NCI-H1092 (cell line): ENCODE data around the gene ST6GALNAC4.

Source experiments
- DNase-seq: peaks from one replicate; lab custom pipeline; 2025; lab: John Stamatoyannopoulos, UW

Gene ST6GALNAC4

DNA sequence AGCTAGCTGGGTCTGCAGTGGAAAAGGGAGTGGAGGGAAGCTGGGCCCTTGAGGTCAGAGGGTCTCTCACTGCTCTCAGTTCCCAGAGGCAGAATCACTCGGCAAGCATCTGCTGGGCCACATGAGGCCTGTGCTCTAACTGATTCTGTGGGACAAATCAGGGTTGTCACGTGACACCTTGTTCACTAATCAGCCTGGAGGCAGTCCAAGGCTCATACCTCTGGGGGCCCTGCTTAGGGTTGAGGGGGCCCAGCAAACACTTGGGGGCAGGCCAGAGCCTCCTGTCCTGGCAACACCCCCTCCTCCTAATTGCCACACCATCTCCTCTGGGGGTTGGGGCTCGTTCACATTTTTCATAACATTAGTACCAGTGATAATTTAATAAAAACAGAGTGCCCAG, 29.9 kb upstream of the ST6GALNAC4 start:
- DNase-seq, result no peak

DNA sequence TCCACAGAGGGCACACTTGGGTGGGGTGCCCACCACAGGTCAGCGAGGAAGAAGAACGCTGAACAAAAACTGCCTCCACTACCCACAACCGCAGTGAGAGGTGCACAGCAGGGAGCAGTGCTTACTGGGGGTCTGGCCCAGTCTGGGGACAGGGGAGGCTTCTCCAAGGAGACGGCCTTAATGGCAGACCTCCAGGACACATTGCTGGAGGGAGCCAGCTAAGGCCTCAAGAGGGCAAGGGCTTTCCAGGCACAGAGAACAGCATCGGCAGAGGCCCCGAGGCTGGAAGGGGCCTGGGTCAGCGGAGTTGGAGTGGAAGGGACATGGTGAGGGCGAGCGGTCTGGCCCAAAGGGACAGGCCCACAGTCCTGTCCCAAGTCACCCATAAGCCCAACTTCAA, 29.1 kb upstream of the ST6GALNAC4 start:
- DNase-seq, result no peak

DNA sequence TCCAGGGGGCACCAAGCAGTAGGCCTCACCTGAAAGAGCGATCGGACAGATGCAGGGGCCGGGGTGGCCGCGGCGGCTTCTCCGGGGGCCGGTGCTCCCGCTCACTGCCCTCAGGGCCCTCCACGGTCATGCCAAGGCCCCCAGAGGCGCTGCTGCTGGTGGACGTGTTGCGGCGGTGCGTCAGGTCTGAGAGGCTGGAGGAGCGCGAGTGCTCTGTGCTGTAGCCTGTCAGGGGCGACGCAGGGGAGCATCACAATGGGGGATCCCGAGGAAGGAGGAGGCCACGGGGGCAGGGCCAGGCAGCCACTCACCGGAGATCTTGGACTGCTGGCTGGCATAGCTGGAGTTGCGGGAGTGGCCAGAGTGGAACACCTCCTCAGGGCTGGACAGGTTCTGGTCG, 28.5 kb upstream of the ST6GALNAC4 start:
- DNase-seq, result no peak

DNA sequence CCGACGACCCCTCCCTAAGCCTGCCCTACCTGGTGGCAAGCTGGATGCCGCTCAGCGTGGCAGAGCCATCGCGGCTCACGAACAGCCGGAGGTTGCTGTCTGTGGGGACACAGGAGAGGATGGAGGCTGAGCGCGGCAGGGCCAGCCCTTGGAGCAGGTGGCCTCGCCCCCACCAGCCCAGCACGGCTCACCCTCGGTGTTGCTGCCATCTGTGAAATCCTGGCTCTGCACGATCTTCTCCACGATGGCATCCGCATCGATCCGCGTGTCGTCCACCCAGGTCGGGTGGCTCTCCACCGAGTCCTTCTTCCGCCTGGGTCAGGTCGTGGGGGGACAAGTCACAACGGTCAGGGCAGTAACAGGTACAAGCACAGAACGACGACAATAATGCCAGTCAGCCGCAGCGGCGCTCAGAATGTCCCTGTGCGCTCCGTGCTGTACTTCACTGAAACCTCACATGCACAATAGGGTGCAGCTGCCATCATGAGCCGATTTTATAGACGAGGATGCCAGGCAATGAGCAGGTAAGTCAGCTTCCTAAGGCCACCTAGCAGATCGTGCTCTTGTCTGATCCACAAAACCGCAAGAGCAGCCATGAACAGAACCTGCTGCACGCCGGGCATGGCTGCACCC, 27.9 kb upstream of the ST6GALNAC4 start:
- no peak for DNase-seq

DNA sequence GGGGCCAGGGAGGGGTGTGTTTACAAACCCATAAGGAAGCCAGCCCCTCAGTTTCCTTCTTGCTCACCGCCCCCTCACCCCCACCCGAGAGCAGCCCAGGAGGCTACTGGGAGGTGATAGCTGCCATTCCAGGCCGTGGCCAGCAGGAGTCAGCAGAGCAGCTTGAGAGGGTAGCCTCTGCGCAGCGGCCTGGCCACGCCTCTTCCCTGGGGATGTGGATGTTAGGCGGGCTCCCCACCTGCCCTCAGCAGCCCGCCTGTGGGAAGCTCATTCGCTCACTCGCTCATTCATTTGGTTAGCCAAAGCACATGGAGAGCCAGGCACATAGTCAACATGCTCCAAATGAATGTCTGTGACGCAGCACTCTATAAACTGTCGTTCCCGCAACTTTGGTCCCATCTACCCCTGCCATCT, 26.9 kb upstream of the ST6GALNAC4 start:
- peak; percentile 70 for DNase-seq

DNA sequence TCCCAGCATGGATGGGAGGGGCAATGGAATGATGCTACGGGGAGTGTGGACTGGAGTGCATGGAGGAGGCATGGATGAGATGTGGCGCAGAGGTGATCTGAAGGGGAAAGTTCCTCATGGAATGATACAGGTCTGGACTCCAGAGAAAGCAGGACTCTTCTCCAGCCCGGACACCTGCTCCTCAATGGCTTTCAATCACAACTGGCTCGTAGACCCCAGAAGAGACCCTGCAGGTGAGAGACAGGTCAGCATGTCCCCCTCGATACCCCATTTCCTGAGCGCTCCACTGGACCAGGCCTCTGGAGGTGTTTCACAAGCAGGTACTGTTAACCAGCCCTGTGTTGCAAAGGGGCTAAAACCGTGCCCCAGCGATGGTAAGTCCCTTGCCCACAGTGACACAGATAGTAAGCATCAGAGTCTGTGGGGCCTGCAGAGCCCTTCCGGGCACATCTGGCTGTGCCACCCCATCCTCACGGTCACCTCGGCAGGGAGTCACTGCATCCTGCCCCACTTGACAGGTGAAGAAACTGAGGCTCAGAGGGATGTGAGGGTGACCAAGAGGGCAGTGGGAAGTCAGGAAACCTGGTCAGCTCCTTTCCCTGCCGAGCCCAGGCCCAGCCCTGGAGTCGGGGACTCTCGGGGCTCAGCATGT, 26.3 kb upstream of the ST6GALNAC4 start:
- no peak for DNase-seq

DNA sequence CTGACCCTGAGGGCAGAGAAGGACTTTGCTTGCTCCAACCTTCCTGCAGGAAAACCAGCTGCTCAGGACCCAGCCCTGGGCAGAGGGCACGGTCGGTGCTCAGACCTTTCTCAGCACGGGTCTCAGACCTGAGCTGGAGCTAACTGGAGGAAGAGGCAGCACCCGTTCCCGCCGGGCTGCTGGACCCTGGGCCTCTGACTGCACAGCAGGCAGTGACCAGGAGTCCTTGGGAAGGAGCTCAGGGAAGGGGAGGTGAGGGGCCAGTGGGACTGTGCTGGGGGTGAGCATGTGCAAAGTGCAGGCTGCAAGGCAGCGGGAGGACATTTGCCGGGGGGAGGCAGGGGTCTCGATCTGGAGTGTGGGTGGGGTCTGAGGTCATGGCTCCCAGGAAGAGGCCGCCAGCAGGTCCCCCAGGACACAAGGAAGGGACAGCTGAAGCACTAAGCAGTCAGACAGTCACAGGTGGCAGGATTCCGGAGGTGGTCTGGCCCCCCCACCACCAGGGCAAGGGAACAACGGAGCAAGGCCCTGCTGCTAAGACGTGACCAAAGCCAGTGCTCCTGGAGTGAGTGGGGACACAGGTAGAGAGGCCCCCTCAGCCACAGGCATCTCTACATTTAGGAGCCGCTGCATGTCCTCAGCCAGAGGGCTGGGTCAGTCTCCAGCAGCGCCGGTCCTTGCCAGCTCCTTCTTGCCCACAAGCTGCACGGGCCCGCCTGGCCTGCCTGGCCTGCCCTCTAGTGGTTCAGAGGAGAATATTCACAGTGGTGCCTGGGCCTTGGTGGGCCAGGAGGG, 25.6 kb upstream of the ST6GALNAC4 start:
- peak; percentile 29 for DNase-seq

DNA sequence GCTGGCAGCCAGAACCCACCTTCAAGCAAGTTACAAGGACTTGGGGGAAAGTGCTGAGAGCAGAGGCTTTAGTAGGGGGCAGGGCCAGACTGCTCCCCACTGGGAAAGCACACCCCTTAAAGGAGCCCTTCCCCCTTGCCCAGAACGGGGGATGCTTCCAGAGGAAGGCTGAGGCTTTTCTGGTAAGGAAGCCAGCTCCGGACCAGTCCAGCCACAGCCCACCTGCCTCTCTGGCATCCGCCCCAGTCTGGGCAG, 25.0 kb upstream of the ST6GALNAC4 start:
- no peak for DNase-seq

DNA sequence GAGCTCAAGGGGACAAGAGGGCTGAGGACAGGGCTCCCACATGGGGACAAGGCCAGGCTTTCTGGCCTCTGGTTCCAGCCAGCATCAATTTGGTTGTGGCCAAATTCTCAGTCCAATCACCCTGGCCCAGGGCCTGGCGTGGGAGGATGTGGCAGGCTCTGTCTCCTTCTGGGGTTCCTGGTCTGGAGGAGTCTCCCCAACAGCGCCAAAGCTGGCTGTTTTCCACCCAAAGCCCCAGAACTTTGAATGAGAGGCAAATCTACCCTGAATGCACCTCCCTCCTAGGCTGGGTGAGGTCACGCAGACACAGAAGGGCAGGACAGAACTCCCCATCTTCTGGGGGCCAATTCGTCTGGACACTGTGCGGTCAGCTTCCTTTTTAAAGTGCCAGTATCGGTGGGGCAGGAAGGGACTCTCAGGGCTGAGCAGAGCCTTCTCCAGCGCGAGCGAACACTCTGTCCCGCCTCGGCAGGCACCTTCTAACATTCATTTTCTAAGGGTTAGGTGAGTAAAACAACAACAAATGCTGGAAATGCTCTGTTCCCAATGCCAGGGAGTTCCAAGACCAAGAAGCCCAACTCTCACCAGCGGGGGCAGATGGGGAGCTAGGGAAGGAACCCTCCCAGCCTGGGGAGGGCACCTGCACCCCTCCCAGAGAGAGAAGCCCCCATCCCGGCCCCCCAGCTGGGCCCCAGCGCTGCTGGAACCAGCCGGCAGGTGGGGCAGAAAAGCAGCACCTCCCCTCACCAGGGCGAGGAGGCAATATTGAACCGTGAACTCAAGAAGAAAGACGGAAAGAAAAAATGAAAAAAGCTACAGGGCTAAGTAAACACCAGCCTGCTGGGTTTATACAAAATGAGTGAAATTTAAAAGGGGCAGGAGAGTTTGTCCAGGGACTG, 24.5 kb upstream of the ST6GALNAC4 start:
- DNase-seq, result no peak

DNA sequence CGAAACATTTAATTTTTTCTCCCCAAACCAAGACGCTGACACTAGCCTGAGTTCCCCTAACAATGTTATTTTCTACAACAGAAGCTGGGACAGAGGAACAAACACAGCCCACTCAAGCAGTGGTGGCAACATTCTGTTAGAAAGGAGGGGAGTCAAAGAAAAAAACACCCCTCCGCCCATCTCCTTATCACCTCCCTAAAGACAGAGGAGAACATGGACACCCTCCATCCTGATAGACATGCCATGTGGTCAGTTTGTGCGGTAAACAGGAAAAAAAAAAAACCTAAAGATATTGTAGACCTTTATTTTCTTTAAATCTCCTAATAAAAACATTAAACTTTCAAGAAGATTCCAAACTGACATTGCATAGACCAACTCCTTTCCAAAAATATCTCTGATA, 23.8 kb upstream of the ST6GALNAC4 start:
- DNase-seq, result no peak

DNA sequence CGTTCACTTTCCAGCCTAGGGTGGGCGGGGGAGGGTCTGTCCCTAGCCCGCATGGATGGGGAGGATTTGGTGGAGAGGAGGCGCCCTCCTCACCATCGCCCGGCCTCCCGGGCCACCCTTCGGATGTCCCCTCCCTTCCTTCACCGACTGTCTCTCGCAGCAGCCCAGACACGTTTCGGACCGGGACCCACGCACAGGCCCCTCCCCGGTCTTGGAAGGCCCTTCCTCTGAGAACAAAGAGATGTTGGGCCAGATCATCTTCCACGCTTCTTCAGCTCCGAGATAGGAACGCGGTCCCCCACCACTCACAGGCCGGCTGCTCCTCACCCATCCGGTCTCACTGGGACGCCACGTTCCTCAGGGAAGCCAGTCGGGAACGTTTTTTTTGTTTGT, 21.5 kb upstream of the ST6GALNAC4 start:
- no peak for DNase-seq

DNA sequence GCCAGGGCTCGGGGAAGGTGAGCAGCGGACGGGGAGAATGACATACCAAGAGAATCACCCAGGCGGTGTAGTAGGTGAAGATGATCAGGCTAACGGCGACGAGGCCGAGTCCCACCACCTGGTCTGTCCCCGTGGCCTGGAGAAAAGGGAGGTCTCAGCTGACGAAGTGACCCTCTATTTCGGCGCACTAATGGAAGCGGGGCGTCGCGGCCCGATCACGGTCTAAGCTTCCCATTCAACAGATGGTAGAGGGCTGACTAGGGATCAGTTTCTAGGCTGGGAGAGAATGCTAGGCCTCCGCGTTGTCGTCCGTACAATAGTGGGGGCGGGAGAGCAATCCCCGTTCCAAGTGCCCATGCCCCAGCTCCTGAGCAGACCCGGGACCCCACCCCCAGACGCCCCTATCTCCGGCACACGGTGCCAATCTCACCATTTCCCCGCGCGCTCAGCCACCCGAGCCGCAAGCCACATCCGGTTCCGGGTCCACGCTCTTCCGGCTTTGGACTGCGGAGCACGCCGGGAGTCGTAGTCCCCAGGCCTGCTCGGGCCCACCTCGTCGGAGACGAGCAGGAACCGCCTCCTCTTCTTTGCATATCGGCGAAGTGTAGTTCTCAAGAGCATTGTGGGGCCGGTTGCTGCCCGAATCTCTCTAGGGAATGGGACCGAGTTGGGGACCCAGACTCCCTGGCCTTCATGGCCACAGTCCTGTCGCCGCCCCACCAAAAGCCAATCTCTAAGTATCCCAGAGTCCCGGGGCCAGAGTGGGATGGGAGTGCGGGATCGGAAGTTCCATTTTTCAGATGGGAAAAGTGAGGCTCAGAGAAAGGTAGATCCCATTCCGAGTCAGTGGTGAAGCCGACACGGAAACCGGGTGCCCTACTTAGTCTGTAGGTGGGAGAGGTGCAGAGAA, 20.8 kb upstream of the ST6GALNAC4 start, which contains the start of gene DPM2:
Gene DPM2, minus strand, starts transcription at position 467 of the 910 bp plus-strand sequence. Its CDS starts 34 bp downstream, at position 433.
- peak; percentile 65 for DNase-seq

DNA sequence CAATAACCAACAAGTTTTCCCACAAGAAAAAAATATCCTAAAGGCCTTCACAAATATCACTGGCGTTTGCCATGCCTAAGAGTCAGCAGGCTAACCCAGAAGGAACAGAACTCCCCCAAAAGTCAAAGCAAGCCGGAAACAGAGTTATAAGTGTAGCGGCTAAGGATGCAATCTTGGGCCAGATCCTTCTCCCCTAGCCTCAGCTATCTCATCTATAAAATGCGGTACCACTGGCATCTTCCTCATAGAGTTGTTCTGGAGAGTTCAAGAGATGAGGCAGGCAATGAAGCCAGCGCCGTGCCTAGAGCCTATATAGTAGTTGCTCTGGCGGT, 20.2 kb upstream of the ST6GALNAC4 start:
- DNase-seq, result no peak

DNA sequence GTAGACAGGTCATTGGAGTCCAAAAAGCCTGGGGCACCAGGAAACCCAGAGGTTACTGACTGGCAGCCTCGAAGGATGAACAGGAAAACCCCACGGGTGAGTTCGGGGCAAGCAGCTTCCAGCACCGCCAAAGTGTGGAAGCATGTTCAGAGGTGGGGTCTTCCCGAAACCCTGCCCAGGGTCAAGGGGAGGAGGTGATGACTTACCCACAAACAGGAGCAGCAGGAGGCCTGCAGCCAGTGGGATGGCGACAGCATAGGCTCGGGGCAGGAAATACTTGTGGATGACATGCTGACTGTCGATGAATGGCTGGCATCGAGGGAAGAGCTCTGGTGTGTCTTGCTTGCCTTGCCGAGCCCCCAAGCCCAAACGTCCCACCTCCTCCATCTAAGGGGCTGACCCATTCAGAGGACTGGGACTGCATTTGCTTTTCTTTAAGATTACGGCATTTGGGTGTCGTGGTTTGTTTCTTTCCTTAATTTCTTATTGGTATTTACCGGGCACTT, 19.6 kb upstream of the ST6GALNAC4 start:
- DNase-seq, result no peak

DNA sequence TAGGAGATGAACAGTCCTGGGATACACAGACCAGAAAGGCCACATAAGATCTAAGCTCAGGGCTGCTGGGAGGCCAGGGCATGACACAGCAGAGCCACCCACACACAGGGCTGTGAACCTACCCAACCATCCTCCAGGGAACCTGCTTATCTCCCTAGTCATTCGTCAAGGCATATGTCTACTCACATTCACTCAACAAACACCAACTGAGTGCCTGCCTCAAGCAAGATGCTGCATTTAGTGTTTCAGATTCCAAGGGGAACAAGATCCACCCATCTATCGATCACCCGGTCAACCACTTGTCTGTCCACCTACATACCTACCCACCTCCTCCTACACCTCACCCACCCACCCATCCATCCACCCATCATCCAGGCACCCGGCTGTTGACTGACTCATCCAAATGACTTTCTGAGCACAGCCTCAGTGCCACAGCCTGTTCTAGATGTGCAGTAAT, 19.0 kb upstream of the ST6GALNAC4 start:
- DNase-seq, result no peak

DNA sequence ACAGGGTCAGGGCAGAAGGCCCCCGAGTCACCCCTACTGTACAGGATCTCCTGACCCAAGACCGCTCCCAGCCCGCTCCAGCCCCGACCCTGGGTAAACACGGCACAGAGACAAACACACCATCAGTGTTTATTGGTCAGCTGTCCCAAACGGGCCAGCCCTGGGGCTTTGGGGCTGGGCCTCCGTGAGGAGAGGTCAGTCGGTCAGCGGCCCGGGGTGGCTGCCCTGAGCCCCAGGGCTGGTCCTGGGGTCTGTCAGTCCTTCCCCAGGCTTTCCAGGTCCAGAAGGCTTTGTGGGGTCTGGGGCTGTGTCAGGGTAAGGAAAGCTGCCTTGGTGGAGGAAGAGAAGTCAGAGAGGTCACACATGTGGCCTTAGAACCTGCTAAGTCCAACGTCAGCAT, 18.1 kb upstream of the ST6GALNAC4 start:
- DNase-seq, result no peak

DNA sequence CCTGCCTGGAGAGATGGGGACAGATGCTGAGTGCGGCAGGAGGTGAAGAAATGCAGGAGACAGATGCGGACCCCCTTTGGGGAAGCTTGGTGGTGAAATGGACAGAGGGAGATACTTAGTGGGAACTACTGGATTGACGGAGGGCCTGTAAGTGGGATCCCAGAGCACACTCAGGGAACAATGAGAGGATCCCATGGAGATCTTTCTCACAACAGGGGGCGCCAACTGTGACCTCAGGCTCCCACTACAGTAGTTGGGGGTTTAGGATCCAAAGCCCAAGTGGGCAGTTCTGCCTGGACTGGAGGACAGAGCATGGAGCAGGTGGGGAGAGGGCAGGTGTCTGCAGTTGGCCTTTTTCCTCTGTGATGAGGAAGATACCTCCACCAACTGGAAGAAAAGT, 17.4 kb upstream of the ST6GALNAC4 start:
- no peak for DNase-seq

DNA sequence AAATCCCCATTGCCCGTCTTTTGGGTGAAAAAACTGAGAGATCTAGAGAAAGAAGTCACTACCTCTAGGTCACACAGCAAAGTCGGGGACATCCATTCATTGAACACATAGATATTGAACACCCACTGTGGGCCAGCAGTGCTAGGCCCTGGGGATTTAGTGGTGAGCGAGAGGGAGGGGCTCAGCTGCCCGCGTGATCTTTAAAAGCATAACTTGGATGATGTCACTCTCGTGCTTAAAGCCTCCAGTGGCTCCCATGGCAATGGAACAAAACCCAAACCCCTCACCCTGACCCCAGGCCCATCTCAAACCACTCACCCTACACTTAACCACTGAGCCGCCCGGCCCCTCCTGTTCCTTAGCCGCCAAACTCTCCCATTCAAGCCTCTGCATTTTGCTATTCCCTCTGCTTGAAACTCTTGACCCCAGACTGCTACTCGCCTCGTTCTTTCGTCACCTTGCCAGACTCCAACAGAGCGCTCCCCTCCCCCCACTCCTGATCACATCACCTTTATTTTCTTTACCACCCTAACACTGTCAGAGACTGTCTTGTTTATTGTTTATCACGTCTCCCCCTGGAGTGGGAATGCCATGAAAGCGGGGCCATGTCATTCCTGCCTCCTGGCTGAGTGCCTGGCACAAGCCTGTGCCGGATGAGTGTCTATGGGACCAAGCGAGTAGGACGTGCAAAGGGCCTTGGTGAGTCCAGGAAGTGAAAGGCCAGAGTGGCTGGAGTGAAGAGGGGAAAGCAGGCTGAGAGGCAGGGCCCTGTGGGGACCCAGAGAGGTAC, 14.4 kb upstream of the ST6GALNAC4 start:
- no peak for DNase-seq

DNA sequence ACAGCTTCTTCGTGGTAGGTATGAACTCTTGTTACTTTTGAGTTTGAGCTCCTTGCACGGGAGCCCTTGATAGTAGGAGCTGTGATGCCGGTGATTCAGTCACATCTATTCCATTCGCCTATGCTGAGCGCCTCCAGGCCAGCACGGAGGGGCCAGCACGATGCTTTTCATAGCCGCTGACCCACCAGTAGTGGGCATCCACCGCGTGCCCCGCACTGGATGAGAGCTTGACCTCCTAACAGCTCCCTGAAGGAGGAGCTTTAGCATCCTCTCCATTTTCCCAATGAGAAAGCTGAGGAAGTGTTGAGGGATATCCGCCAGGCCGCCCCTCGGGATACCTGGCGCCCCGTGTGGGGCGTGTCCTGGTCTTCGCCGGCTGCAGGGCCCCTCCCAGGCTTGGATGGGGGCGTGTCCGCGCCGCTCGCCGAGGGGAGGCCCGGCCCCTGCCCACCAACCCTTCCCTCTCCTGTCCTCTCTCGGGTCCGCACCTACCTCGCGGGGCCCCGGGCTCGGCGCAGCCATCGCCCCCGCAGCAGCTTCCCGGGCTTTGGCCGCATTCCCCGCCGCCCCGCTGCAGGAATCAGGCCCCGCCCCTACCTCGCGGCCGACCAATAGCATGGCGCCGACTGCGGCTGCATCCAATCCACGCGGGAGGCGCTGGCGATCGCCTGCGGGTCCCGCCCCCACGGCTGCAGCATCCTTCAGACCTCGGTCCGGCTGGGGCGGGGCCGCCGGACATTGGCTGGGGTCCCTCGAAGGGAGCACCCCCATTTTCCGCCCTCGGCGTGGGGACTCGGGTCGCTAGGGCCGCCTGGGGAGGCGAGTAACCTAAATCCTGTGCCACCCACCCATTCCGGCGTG, 13.6 kb upstream of the ST6GALNAC4 start, which contains the start of gene PIP5KL1:
Gene PIP5KL1, minus strand, starts transcription at position 547 of the 861 bp plus-strand sequence. Its CDS starts 25 bp downstream, at position 522.
- DNase-seq, result peak; percentile 59
